HCT116 (cell line): ENCODE results near the gene CTDSP1. TPM values are rescaled to one million over a fixed set of nuclear protein-coding genes. Genes with fewer than 3 reads are reported as not detected.

Experiments
- ATAC-seq: fragments of 200-7000 bp; cut with Tn5 transposase; 2 replicates; pipeline ENCODE4 v1.9.1; 2020; ENCODE audit warnings: mild to moderate bottlenecking, moderate library complexity
- BruUV-seq: library from RNA; stranded (reverse); fragments of 400-500 nt; replicated peaks from 2 replicates; lab custom pipeline; 2021; lab: Mats Ljungman, UMichigan
- CTCF ChIA-PET: fragments of 300-600 bp; sonication (Branson Sonifier 250); formaldehyde crosslinking; loops from one replicate; lab custom pipeline; 2021; ENCODE audit warnings: antibody characterized with exemption; lab: Charles Lee
- POLR2A ChIA-PET: fragments of 300-600, 350-600 bp; sonication (Branson Sonifier 250); formaldehyde crosslinking; loops from one replicate; lab custom pipeline; 2021; ENCODE audit warnings: antibody characterized with exemption; lab: Charles Lee
- RAD21 ChIA-PET, 2 experiments: fragments of 300-600 bp; sonication (Branson Sonifier 250); formaldehyde crosslinking; loops; one replicate each; lab custom pipeline; 2023; ENCODE audit warnings: low total read pairs in 2 of 2; ENCODE audit not compliant: uncharacterized antibody in 2 of 2, unreplicated experiment in 2 of 2, low non-redundant PET in 1 of 2; lab: Charles Lee
- DNase-seq: peaks from one replicate; pipeline ENCODE4 v3.0.0-alpha.2; 2010; ENCODE audit warnings: low read depth, low spot score
- H2AFZ ChIP-seq: fragments of 200-600 bp; shearing (Covaris generic), sonication (generic); 2 replicates; pipeline ENCODE4 v1.6.1; 2017; ENCODE audit warnings: low read depth, mixed run types, mixed read lengths, antibody characterized with exemption, low read length; ENCODE audit not compliant: poor library complexity, severe bottlenecking
- H3K27ac ChIP-seq: 2 replicates; pipeline ENCODE4 v1.5.1; 2012; ENCODE audit warnings: low read depth, low read length
- H3K27me3 ChIP-seq: fragments of 200-600 bp; sonication (generic); 2 replicates; pipeline ENCODE4 v1.6.1; 2016; ENCODE audit warnings: mixed run types, low read length, mixed read lengths; ENCODE audit not compliant: insufficient read depth
- H3K36me3 ChIP-seq, 2 experiments: fragments of 200-500 bp in 1 of 2; fragments of 200-600 bp in 1 of 2; sonication (Bioruptor generic) in 1 of 2; sonication (generic) in 1 of 2; 2 replicates each; pipeline versions ENCODE4 v1.5.1 to v1.6.1; 2014 to 2016; ENCODE audit warnings: low read length in 2 of 2, inconsistent platforms in 1 of 2, mixed read lengths in 1 of 2, mixed run types in 1 of 2; ENCODE audit not compliant: insufficient read depth in 2 of 2, control insufficient read depth in 1 of 2
- H3K4me1 ChIP-seq, 2 experiments: fragments of 200-600 bp in 1 of 2; sonication (generic) in 1 of 2; 2 replicates each; pipeline versions ENCODE4 v1.5.1 to v1.6.1; 2012 to 2017; ENCODE audit warnings: low read length in 2 of 2, inconsistent platforms in 1 of 2, mild to moderate bottlenecking in 1 of 2, mixed read lengths in 1 of 2, mixed run types in 1 of 2, moderate library complexity in 1 of 2; ENCODE audit not compliant: insufficient read depth in 2 of 2, control insufficient read depth in 1 of 2
- H3K4me2 ChIP-seq: fragments of 200-600 bp; sonication (generic); 2 replicates; pipeline ENCODE4 v1.6.1; 2017; ENCODE audit warnings: mixed run types, low read length, mixed read lengths
- H3K4me3 ChIP-seq, 2 experiments: fragments of 200-600 bp in 1 of 2; sonication (generic) in 1 of 2; replicated peaks in 1 of 2; 2 replicates each; pipeline ENCODE4 v1.5.1; 2011 to 2016; ENCODE audit warnings: low read length in 2 of 2, control low read depth in 1 of 2, low read depth in 1 of 2, mild to moderate bottlenecking in 1 of 2, mixed read lengths in 1 of 2, mixed run types in 1 of 2
- H3K79me2 ChIP-seq: fragments of 200-600 bp; sonication (generic); 2 replicates; pipeline ENCODE4 v1.6.1; 2017; ENCODE audit warnings: mild to moderate bottlenecking, mixed run types, low read length, moderate library complexity, mixed read lengths; ENCODE audit not compliant: insufficient read depth
- H3K9ac ChIP-seq: fragments of 200-600 bp; sonication (generic); 2 replicates; pipeline ENCODE4 v1.6.1; 2016; ENCODE audit warnings: low read length, mixed read lengths
- H3K9me2 ChIP-seq: fragments of 200-600 bp; sonication (generic), shearing (Covaris generic); 2 replicates; pipeline ENCODE4 v1.6.1; 2017; ENCODE audit warnings: mixed run types, mild to moderate bottlenecking, moderate library complexity; ENCODE audit not compliant: insufficient read depth
- H3K9me3 ChIP-seq, 2 experiments: fragments of 200-500 bp in 1 of 2; fragments of 200-600 bp in 1 of 2; sonication (Bioruptor generic) in 1 of 2; sonication (generic) in 1 of 2; 2 replicates each; pipeline ENCODE4 v1.6.1; 2014 to 2017; ENCODE audit warnings: low read length in 2 of 2, mixed read lengths in 2 of 2, inconsistent platforms in 1 of 2, low read depth in 1 of 2, mild to moderate bottlenecking in 1 of 2, mixed run types in 1 of 2, moderate library complexity in 1 of 2; ENCODE audit not compliant: control insufficient read depth in 1 of 2, insufficient read depth in 1 of 2
- H4K20me1 ChIP-seq: fragments of 200-600 bp; sonication (generic), shearing (Covaris generic); 2 replicates; pipeline ENCODE4 v1.6.1; 2017; ENCODE audit warnings: mixed run types, mild to moderate bottlenecking, moderate library complexity; ENCODE audit not compliant: insufficient read depth
- CEBPB ChIP-seq: IDR thresholded peaks from 2 replicates; pipeline ENCODE4 v1.6.1; 2012; ENCODE audit warnings: low read depth
- CTCF ChIP-seq, 3 experiments: fragments of 200-600 bp in 1 of 3; sonication (generic) in 1 of 3; IDR thresholded peaks in 2 of 3; conservative IDR thresholded peaks in 1 of 3; 2 replicates each; pipeline ENCODE4 v1.5.1; 2012 to 2017; ENCODE audit warnings: low read depth in 2 of 3, low read length in 2 of 3, antibody characterized with exemption in 1 of 3, borderline replicate concordance in 1 of 3, control low read depth in 1 of 3, mild to moderate bottlenecking in 1 of 3, mixed read lengths in 1 of 3, mixed run types in 1 of 3, moderate library complexity in 1 of 3; ENCODE audit not compliant: insufficient read depth in 1 of 3
- EGR1 ChIP-seq: IDR thresholded peaks from 2 replicates; pipeline ENCODE4 v1.6.1; 2012; ENCODE audit warnings: low read depth
- EZH2 ChIP-seq: fragments of 200-600 bp; sonication (generic); IDR thresholded peaks from 2 replicates; pipeline ENCODE4 v1.6.1; 2017; ENCODE audit warnings: antibody characterized with exemption, mixed run types
- EZH2phosphoT487 ChIP-seq: fragments of 200-600 bp; IDR thresholded peaks from 2 replicates; pipeline ENCODE4 v1.6.1; 2018; ENCODE audit warnings: antibody characterized with exemption, borderline replicate concordance
- JUND ChIP-seq: IDR thresholded peaks from 2 replicates; pipeline ENCODE4 v1.6.1; 2012
- MAX ChIP-seq: IDR thresholded peaks from 2 replicates; pipeline ENCODE4 v1.6.1; 2012
- POLR2AphosphoS5 ChIP-seq: IDR thresholded peaks from 2 replicates; pipeline ENCODE4 v1.6.1; 2011; ENCODE audit warnings: mild to moderate bottlenecking, low read depth, low read length, moderate library complexity
- RAD21 ChIP-seq: IDR thresholded peaks from 2 replicates; pipeline ENCODE4 v1.6.1; 2012; ENCODE audit warnings: low read depth, mild to moderate bottlenecking
- REST ChIP-seq: IDR thresholded peaks from 2 replicates; pipeline ENCODE4 v1.6.1; 2012; ENCODE audit warnings: low read depth
- SIN3A ChIP-seq: IDR thresholded peaks from 2 replicates; pipeline ENCODE4 v1.6.1; 2012; ENCODE audit warnings: low read depth
- SRF ChIP-seq: IDR thresholded peaks from 2 replicates; pipeline ENCODE4 v1.6.1; 2012; ENCODE audit warnings: low read depth
- TCF7L2 ChIP-seq: IDR thresholded peaks from 2 replicates; pipeline ENCODE4 v1.7.0; 2011; ENCODE audit warnings: borderline replicate concordance, inconsistent platforms; ENCODE audit not compliant: insufficient read depth, insufficient read length; ENCODE audit errors: extremely low read depth
- YY1 ChIP-seq: IDR thresholded peaks from 2 replicates; pipeline ENCODE4 v1.6.1; 2011; ENCODE audit warnings: low read length, low read depth, moderate library complexity, mild to moderate bottlenecking; ENCODE audit not compliant: insufficient replicate concordance; ENCODE audit errors: extremely low read depth
- ZFX ChIP-seq: fragments of 450-650 bp; IDR thresholded peaks from 2 replicates; pipeline ENCODE4 v1.6.1; 2017
- ZNF274 ChIP-seq: fragments of 200-500 bp; sonication (Bioruptor generic); IDR thresholded peaks from 2 replicates; pipeline ENCODE4 v1.6.1; 2014; ENCODE audit warnings: mild to moderate bottlenecking, low read depth, low read length, inconsistent platforms
- intact Hi-C: fragments of 100-400 bp; cut with micrococcal nuclease; formaldehyde crosslinking; loops from 2 replicates; pipeline ENCODE4 v1.10.0; 2022
- total RNA-seq: library from RNA; stranded (reverse); gene quantifications from one replicate; pipeline ENCODE4 v1.2.1, GENCODE V29; 2021; ENCODE audit not compliant: unreplicated experiment
- TF ChIP-seq, protein P1 (sequence below): IDR thresholded peaks from 2 replicates; pipeline ENCODE4 v1.6.1; 2012
- TF ChIP-seq, protein P2 (sequence below): IDR thresholded peaks from 2 replicates; pipeline ENCODE4 v1.6.1; 2011; ENCODE audit warnings: mild to moderate bottlenecking, low read length, moderate library complexity; ENCODE audit not compliant: insufficient replicate concordance; ENCODE audit errors: extremely low read depth

CTDSP1 gene
- total RNA-seq, 1 experiment from 2014 or later = 90.7 TPM

DNA sequence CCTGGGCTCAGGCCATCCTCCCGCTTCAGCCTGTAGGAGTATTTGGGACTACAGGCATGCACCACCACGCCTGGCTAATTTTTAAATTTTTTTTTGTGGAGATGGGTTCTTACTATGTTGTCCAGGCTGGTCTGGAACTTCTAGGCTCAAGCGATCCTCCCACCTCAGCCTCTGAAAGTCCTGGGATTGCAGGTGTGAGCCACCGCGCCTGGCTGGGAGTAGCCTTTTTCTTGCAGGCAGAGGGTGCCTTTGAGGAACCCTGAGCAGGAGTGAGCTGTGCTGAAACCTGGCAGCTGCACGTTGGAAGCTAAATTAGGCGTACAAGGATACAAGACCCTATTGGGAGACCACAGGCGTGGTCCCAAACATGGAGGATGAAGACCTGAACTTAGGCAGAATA, 8.0 kb downstream of the CTDSP1 start:
- Histone ChIP-seq H3K4me1 (peaks cover 21 to 26% of the 10 kb centered on the region in 2 experiments), H3K36me3 (peaks cover 7 to 15% of the 10 kb centered on the region in 2 experiments), H3K9ac (no peak overlapping the region), H3K9me2 (no peaks in the 10 kb centered on the region), H2AFZ (no peak overlapping the region), H4K20me1 (no peaks in the 10 kb centered on the region), H3K4me2 (no peak overlapping the region), H3K79me2 (no peaks in the 10 kb centered on the region; the same call in 1 of the 2 replicates), H3K27me3 (no peaks in the 10 kb centered on the region), H3K27ac (no peak overlapping the region), H3K4me3 (no peak overlapping the region), H3K9me3 (no peaks in the 10 kb centered on the region)
- ChIA-PET CTCF (no interaction called here), POLR2A (no interaction called here), RAD21 (no interaction called here)
- DNase-seq (no peak), ATAC-seq (no peak)
- no TSS peak for BruUV-seq
- TF ChIP-seq, protein P1, sequence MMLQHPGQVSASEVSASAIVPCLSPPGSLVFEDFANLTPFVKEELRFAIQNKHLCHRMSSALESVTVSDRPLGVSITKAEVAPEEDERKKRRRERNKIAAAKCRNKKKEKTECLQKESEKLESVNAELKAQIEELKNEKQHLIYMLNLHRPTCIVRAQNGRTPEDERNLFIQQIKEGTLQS = no peak
- TF ChIP-seq REST (no peak), EZH2phosphoT487 (no peak), RAD21 (no peak), ZFX (no peak), EGR1 (no peak), MAX (no peak), CEBPB (no peak), SRF (no peak), ZNF274 (no peak), EZH2 (no peak), CTCF (IDR thresholded peaks at IDR 0.05 in 2 of 3, conservative IDR thresholded peaks at IDR 0.05 in 1 of 3; ENCODE audit: borderline replicate concordance in 1 of 3, insufficient read depth in 1 of 3, low read depth in 2 of 3, low read length in 2 of 3) (no peak), YY1 (no peak), JUND (no peak), TCF7L2 (no peak), SIN3A (no peak), POLR2AphosphoS5 (no peak)
- TF ChIP-seq, protein P2, sequence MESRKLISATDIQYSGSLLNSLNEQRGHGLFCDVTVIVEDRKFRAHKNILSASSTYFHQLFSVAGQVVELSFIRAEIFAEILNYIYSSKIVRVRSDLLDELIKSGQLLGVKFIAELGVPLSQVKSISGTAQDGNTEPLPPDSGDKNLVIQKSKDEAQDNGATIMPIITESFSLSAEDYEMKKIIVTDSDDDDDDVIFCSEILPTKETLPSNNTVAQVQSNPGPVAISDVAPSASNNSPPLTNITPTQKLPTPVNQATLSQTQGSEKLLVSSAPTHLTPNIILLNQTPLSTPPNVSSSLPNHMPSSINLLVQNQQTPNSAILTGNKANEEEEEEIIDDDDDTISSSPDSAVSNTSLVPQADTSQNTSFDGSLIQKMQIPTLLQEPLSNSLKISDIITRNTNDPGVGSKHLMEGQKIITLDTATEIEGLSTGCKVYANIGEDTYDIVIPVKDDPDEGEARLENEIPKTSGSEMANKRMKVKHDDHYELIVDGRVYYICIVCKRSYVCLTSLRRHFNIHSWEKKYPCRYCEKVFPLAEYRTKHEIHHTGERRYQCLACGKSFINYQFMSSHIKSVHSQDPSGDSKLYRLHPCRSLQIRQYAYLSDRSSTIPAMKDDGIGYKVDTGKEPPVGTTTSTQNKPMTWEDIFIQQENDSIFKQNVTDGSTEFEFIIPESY = no peak
- intact Hi-C loops = loop anchor here (2.0 to 5.0 kb wide), 2 partner anchors 59 to 440 kb away; no protein-coding TSS in a partner anchor
